KMS-11 (cell line): ENCODE measurements around the gene PUSL1.

Experiments used
- H2AFZ ChIP-seq: fragments of 200-600 bp; sonication (generic); 2 replicates; pipeline ENCODE4 v1.6.1; 2016; ENCODE audit warnings: antibody characterized with exemption, mixed run types, low read depth
- H3K27ac ChIP-seq: fragments of 200-600 bp; sonication (generic); 2 replicates; pipeline ENCODE4 v1.6.1; 2016; ENCODE audit warnings: mild to moderate bottlenecking, mixed run types
- H3K27me3 ChIP-seq: fragments of 200-600 bp; sonication (generic); 2 replicates; pipeline ENCODE4 v1.6.1; 2017; ENCODE audit warnings: mild to moderate bottlenecking, low read depth, mixed run types, moderate library complexity; ENCODE audit not compliant: insufficient read depth
- H3K36me3 ChIP-seq: fragments of 200-600 bp; sonication (generic); 2 replicates; pipeline ENCODE4 v1.6.1; 2017; ENCODE audit warnings: mild to moderate bottlenecking, mixed run types; ENCODE audit not compliant: insufficient read depth
- H3K4me1 ChIP-seq: fragments of 200-600 bp; sonication (generic); 2 replicates; pipeline ENCODE4 v1.6.1; 2016; ENCODE audit warnings: mild to moderate bottlenecking, low read depth, mixed run types; ENCODE audit not compliant: poor library complexity, severe bottlenecking
- H3K4me2 ChIP-seq: fragments of 200-600 bp; sonication (generic); 2 replicates; pipeline ENCODE4 v1.7.0; 2016; ENCODE audit warnings: mild to moderate bottlenecking, mixed run types
- H3K4me3 ChIP-seq: fragments of 200-600 bp; sonication (generic); IDR thresholded peaks from 2 replicates; pipeline ENCODE4 v1.6.1; 2017; ENCODE audit warnings: low read depth, low read length, mixed read lengths; ENCODE audit not compliant: insufficient read depth
- H3K79me2 ChIP-seq: fragments of 200-600 bp; sonication (generic); 2 replicates; pipeline ENCODE4 v1.6.1; 2016; ENCODE audit warnings: low read depth, mixed run types; ENCODE audit not compliant: insufficient read depth
- H3K9ac ChIP-seq: fragments of 200-600 bp; sonication (generic); 2 replicates; pipeline ENCODE4 v1.6.1; 2016; ENCODE audit warnings: mild to moderate bottlenecking, mixed run types
- H4K20me1 ChIP-seq: fragments of 200-600 bp; sonication (generic); 2 replicates; pipeline ENCODE4 v1.6.1; 2016; ENCODE audit warnings: mild to moderate bottlenecking, mixed run types; ENCODE audit not compliant: insufficient read depth
- CTCF ChIP-seq: fragments of 200-600 bp; sonication (generic); conservative IDR thresholded peaks from 2 replicates; pipeline ENCODE4 v1.6.1; 2017; ENCODE audit warnings: low read depth, mild to moderate bottlenecking, antibody characterized with exemption, low read length, moderate library complexity, mixed read lengths

The PUSL1 gene

GRCh38 chr1:1284221-1285101 is 23.9 kb upstream of the PUSL1 start:
- no peak overlapping the region for H3K9ac ChIP-seq
- peaks cover 35% of the 10 kb centered on the region for H3K27me3 ChIP-seq
- H3K27ac ChIP-seq, result no peak overlapping the region
- no peak overlapping the region for H3K4me3 ChIP-seq
- H4K20me1 ChIP-seq, result no peaks in the 10 kb centered on the region
- no peak for TF ChIP-seq CTCF
- H3K4me2 ChIP-seq, result no peak overlapping the region
- H3K36me3 ChIP-seq, result no peaks in the 10 kb centered on the region
- H3K79me2 ChIP-seq, result no peaks in the 10 kb centered on the region
- H2AFZ ChIP-seq, result no peak overlapping the region
- peaks cover 3% of the 10 kb centered on the region for H3K4me1 ChIP-seq

GRCh38 chr1:1285102-1285571 is 23.3 kb upstream of the PUSL1 start:
- Histone ChIP-seq H3K4me1 (peaks cover 5% of the 10 kb centered on the region), H3K36me3 (no peaks in the 10 kb centered on the region)
- TF ChIP-seq CTCF, result no peak

DNA sequence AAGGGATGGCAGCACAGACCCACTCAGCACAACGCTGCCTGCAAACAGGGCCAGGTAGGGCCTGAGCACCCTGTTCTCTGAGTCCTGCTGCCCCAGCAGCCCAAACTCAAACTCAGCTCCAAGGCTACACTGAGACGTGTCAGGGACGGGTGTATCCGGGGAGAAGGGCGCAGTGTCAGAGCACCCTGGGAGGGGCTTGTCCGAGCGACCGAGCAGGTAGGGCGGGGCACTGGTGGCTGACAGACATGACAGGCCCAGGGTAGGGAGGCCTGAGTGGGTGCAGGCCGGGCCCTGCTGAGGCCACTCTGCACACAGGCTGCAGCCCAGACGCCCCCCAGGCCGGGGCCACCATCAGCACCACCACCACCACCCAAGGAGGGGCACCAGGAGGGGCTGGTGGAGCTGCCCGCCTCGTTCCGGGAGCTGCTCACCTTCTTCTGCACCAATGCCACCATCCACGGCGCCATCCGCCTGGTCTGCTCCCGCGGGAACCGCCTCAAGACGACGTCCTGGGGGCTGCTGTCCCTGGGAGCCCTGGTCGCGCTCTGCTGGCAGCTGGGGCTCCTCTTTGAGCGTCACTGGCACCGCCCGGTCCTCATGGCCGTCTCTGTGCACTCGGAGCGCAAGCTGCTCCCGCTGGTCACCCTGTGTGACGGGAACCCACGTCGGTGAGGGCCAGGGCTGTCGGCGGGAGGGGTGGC is 22.6 kb upstream of the PUSL1 start:
- Histone ChIP-seq H3K27me3 (peaks cover 43% of the 10 kb centered on the region), H3K4me3 (no peak overlapping the region), H3K9ac (no peak overlapping the region), H2AFZ (no peak overlapping the region), H4K20me1 (no peaks in the 10 kb centered on the region), H3K36me3 (no peaks in the 10 kb centered on the region), H3K79me2 (no peaks in the 10 kb centered on the region), H3K27ac (no peak overlapping the region), H3K4me2 (no peak overlapping the region), H3K4me1 (peaks cover 11% of the 10 kb centered on the region)
- TF ChIP-seq CTCF, result no peak

More at GRCh38 chr1:1285102-1285571, 23.3 kb upstream of the PUSL1 start:
- H3K4me2 ChIP-seq, result no peak overlapping the region
- no peaks in the 10 kb centered on the region for H3K79me2 ChIP-seq
- peaks cover 37% of the 10 kb centered on the region for H3K27me3 ChIP-seq
- H3K27ac ChIP-seq, result no peak overlapping the region
- H4K20me1 ChIP-seq, result no peaks in the 10 kb centered on the region
- H3K9ac ChIP-seq, result no peak overlapping the region
- H2AFZ ChIP-seq, result no peak overlapping the region
- H3K4me3 ChIP-seq, result no peak overlapping the region

GRCh38 chr1:1286313-1287261 is 21.8 kb upstream of the PUSL1 start:
- Histone ChIP-seq H3K27me3 (peaks cover 49% of the 10 kb centered on the region), H4K20me1 (no peaks in the 10 kb centered on the region), H3K36me3 (no peaks in the 10 kb centered on the region), H3K4me1 (peaks cover 19% of the 10 kb centered on the region), H3K9ac (no peak overlapping the region), H2AFZ (no peak overlapping the region), H3K4me3 (no peak overlapping the region), H3K79me2 (no peaks in the 10 kb centered on the region), H3K27ac (no peak overlapping the region), H3K4me2 (no peak overlapping the region)
- no peak for TF ChIP-seq CTCF
